ENCODE measurements around the gene SREBF2. TPM values are rescaled to one million over a fixed set of nuclear protein-coding genes. Genes with fewer than 3 reads are reported as not detected.
A peak's percentile ranks its signal among the peaks of the same experiment; 100 is the strongest.

The SREBF2 gene
- total and polyA plus RNA-seq, 2 donors (not counting 1 experiment from before 2014, with no cell fraction given) = 116 to 287 TPM

GRCh38 chr22:41892721-41893120 lies 59.8 kb downstream of the SREBF2 start:
- DNase-seq = no peak
- peak overlapping the region; percentile 41 for H3K27ac Mint-ChIP-seq

More at GRCh38 chr22:41892721-41893120, 59.8 kb downstream of the SREBF2 start:
- Mint-ChIP-seq H3K9me3 (ENCODE audit: insufficient read depth) (no peaks in the 10 kb centered on the region), H3K27me3 (no peaks in the 10 kb centered on the region), H3K4me3 (no peak overlapping the region), H3K4me1 (peaks cover 27% of the 10 kb centered on the region)
- 95% methylated on average over 4 of the region's 4 CpGs for whole genome bisulfite sequencing (ENCODE audit: insufficient coverage)
- Histone ChIP-seq H3K4me3 (ENCODE audit: control extremely low read depth in 1 of 5, extremely low read depth in 1 of 5, insufficient read depth in 1 of 5, low read depth in 2 of 5, low read length in 4 of 5) (no peak overlapping the region), H3K4me1 (ENCODE audit: control insufficient read depth in 2 of 2, insufficient read depth in 2 of 2, low read length in 2 of 2) (peaks cover 14 to 18% of the 10 kb centered on the region in 2 donors), H3K4me2 (replicated peaks; ENCODE audit: low read depth, low read length, poor library complexity, severe bottlenecking) (no peak overlapping the region), H3K27ac (ENCODE audit: low read length in 2 of 2) (no peak overlapping the region), H3K36me3 (replicated peaks in 1 of 2; ENCODE audit: control extremely low read depth in 1 of 2, control insufficient read depth in 1 of 2, extremely low read depth in 1 of 2, insufficient read depth in 2 of 2, low read length in 1 of 2) (peaks cover 4 to 74% of the 10 kb centered on the region in 2 experiments), H3K9ac (ENCODE audit: low read length) (no peak overlapping the region), H3K9me3 (ENCODE audit: control extremely low read depth in 1 of 3, control insufficient read depth in 2 of 3, insufficient read depth in 1 of 3, low read length in 2 of 3) (no peaks in the 10 kb centered on the region), H3K27me3 (replicated peaks in 1 of 4; ENCODE audit: control extremely low read depth in 1 of 4, control insufficient read depth in 3 of 4, insufficient read depth in 4 of 4, low read length in 3 of 4) (no peaks in the 10 kb centered on the region), H4K20me1 (ENCODE audit: control insufficient read depth, insufficient read depth, low read length, poor library complexity, severe bottlenecking) (peaks cover 20% of the 10 kb centered on the region), H2AFZ (ENCODE audit: insufficient read depth, low read depth, low read length, poor library complexity, severe bottlenecking) (no peak overlapping the region), H3K79me2 (ENCODE audit: control insufficient read depth, insufficient read depth, low read length) (peaks cover 22% of the 10 kb centered on the region)
- intact Hi-C loops (cut with micrococcal nuclease) = no loop called here
- ATAC-seq (ENCODE audit: low read depth) = no peak
- TF ChIP-seq EZH2 (IDR thresholded peaks at IDR 0.05; ENCODE audit: borderline replicate concordance, insufficient read depth, low read depth, low read length, poor library complexity, severe bottlenecking) = no peak
- no peak for TF ChIP-seq CTCF (IDR thresholded peaks at IDR 0.05)
- ChIA-PET POLR2A (interaction anchor here (0.6 to 0.7 kb wide), 2 partner anchors 11 to 49 kb away, joined by 3 to 5 read pairs; no protein-coding TSS in a partner anchor), CTCF (interaction anchor here (1.2 kb wide), 1 partner anchor 9 kb away, joined by 3 read pairs; no protein-coding TSS in a partner anchor)
